Measurements from ENCODE around the gene RPL12. TPM values are rescaled to one million over a fixed set of nuclear protein-coding genes. Genes with fewer than 3 reads are reported as not detected.

The RPL12 gene
- total and polyA plus RNA-seq, 2 of the 13 experiments (the other 11 are each of a cell fraction or from before 2014, with no cell fraction given) = 1,551 to 2,590 TPM

GRCh38 chr9:127450830-127451607 lies at the start of gene RPL12, which contains the start of gene LRSAM1 (continued):
- TF ChIP-seq ZNF687 (CRISPR knock-in tag; IDR thresholded peaks at IDR 0.05) = peak; percentile 88
- TF ChIP-seq HDAC2 (CRISPR knock-in tag; IDR thresholded peaks at IDR 0.05) = peak; percentile 70; the same call in 1 of the 2 replicates
- TF ChIP-seq JDP2 (CRISPR knock-in tag; IDR thresholded peaks at IDR 0.05; ENCODE audit: borderline replicate concordance) = no peak
- TF ChIP-seq THAP7 (CRISPR knock-in tag; IDR thresholded peaks at IDR 0.05) = peak; percentile 77; the same call in 1 of the 2 replicates
- TF ChIP-seq ZSCAN25 (CRISPR knock-in tag; IDR thresholded peaks at IDR 0.05) = no peak
- TF ChIP-seq ZNF879 (CRISPR knock-in tag; IDR thresholded peaks at IDR 0.05) = peak; percentile 60; the same call in 1 of the 2 replicates
- TF ChIP-seq ZFP37 (CRISPR knock-in tag; IDR thresholded peaks at IDR 0.05; ENCODE audit: borderline replicate concordance) = peak; percentile 87
- no peak for TF ChIP-seq ZNF33B (CRISPR knock-in tag; IDR thresholded peaks at IDR 0.05)
- TF ChIP-seq POLR2AphosphoS5 (IDR thresholded peaks at IDR 0.05; ENCODE audit: low read depth, low read length) = peak; percentile 99
- peak; percentile 82 for TF ChIP-seq ZNF143 (CRISPR knock-in tag; IDR thresholded peaks at IDR 0.05)
- peak; percentile 68; the same call in 1 of the 2 replicates for TF ChIP-seq ZBTB25 (CRISPR knock-in tag; IDR thresholded peaks at IDR 0.05)
- peak; percentile 82 for TF ChIP-seq ZNF446 (CRISPR knock-in tag; IDR thresholded peaks at IDR 0.05)
- TF ChIP-seq HES4 (CRISPR knock-in tag; IDR thresholded peaks at IDR 0.05; ENCODE audit: borderline replicate concordance) = peak; percentile 85
- TF ChIP-seq HDAC1 (CRISPR knock-in tag; IDR thresholded peaks at IDR 0.05) = peak; percentile 90
- peak; percentile 98 for TF ChIP-seq AGO2 (optimal IDR thresholded peaks at IDR 0.05; ENCODE audit: low read depth, low read length)
- TF ChIP-seq ZMAT3 (CRISPR knock-in tag; conservative IDR thresholded peaks at IDR 0.05) = peak; percentile 82; the same call in 1 of the 2 replicates
- no peak for TF ChIP-seq ZNF251 (CRISPR knock-in tag; IDR thresholded peaks at IDR 0.05)
- TF ChIP-seq REXO4 (CRISPR knock-in tag; IDR thresholded peaks at IDR 0.05; ENCODE audit: borderline replicate concordance) = no peak
- TF ChIP-seq NR2F6 (IDR thresholded peaks at IDR 0.05) = no peak; the same call in 1 of the 2 replicates
- TF ChIP-seq NR2F6 (CRISPR knock-in tag; IDR thresholded peaks at IDR 0.05) = peak; percentile 44; the same call in 1 of the 2 replicates
- no peak for TF ChIP-seq KLF13 (CRISPR knock-in tag; IDR thresholded peaks at IDR 0.05)
- peak; percentile 47; the same call in 1 of the 2 replicates for TF ChIP-seq HNF4G (IDR thresholded peaks at IDR 0.05; ENCODE audit: borderline replicate concordance, low read depth, low read length)
- TF ChIP-seq HNF4G (CRISPR knock-in tag; IDR thresholded peaks at IDR 0.05; ENCODE audit: borderline replicate concordance, low read depth) = peak; percentile 52
- TF ChIP-seq ATF7 (IDR thresholded peaks at IDR 0.05) = no peak
- peak; percentile 69; the same call in 1 of the 2 replicates for TF ChIP-seq ATF7 (CRISPR knock-in tag; IDR thresholded peaks at IDR 0.05)
- peak; percentile 95 for TF ChIP-seq MYC (CRISPR knock-in tag; IDR thresholded peaks at IDR 0.05; ENCODE audit: borderline replicate concordance)
- TF ChIP-seq NKX3-1 (CRISPR knock-in tag; IDR thresholded peaks at IDR 0.05) = peak; percentile 72

Measured in HepG2 (cell line).